OCI-M2 (cell line): ENCODE data around the gene NFE2L1.
A peak's percentile ranks its signal among the peaks of the same experiment; 100 is the strongest.
"Not testable (repeated sequence)": the region's sequence is repeated elsewhere in the genome, so short reads cannot be mapped to it uniquely, and the experiment has no call there.

Experiments used
- DNase-seq: peaks from one replicate; lab custom pipeline; 2025; ENCODE audit not compliant: unreplicated experiment; lab: John Stamatoyannopoulos, UW

Gene NFE2L1

GRCh38 chr17:48047741-48048383 lies at the start of gene NFE2L1:
Gene NFE2L1 (plus strand): TSS chr17:48048359. CDS start chr17:48051119, 2,760 bp downstream.
- DNase-seq: peak; percentile 87

GRCh38 chr17:47999582-47999981 lies 48.6 kb upstream of the NFE2L1 start:
- DNase-seq: no peak

- no peak for DNase-seq
Observed at GRCh38 chr17:48001197-48001596, 47.0 kb upstream of the NFE2L1 start.

- DNase-seq: not testable (repeated sequence)
Observed at GRCh38 chr17:48001657-48002056, 46.5 kb upstream of the NFE2L1 start.

GRCh38 chr17:48002266-48002915 lies 45.8 kb upstream of the NFE2L1 start:
- peak; percentile 36 for DNase-seq

GRCh38 chr17:48002916-48003416 lies 45.2 kb upstream of the NFE2L1 start:
- no peak for DNase-seq

GRCh38 chr17:48003417-48004151 lies 44.6 kb upstream of the NFE2L1 start:
- no peak for DNase-seq

GRCh38 chr17:48004983-48005382 lies 43.2 kb upstream of the NFE2L1 start:
- no peak for DNase-seq

- DNase-seq: no peak
Observed at GRCh38 chr17:48006936-48007709, 41.0 kb upstream of the NFE2L1 start.

GRCh38 chr17:48010193-48010592 lies 38.0 kb upstream of the NFE2L1 start:
- DNase-seq: no peak

- no peak for DNase-seq
Observed at GRCh38 chr17:48011405-48012150, 36.6 kb upstream of the NFE2L1 start.

- no peak for DNase-seq
Observed at GRCh38 chr17:48012151-48012520, 36.0 kb upstream of the NFE2L1 start.

GRCh38 chr17:48012654-48013053 lies 35.5 kb upstream of the NFE2L1 start:
- no peak for DNase-seq

- DNase-seq: no peak
Observed at GRCh38 chr17:48013876-48014594, 34.1 kb upstream of the NFE2L1 start.

- no peak for DNase-seq
Observed at GRCh38 chr17:48014595-48015111, 33.5 kb upstream of the NFE2L1 start.

- no peak for DNase-seq
Observed at GRCh38 chr17:48016112-48016511, 32.0 kb upstream of the NFE2L1 start.

GRCh38 chr17:48017817-48018158 lies 30.4 kb upstream of the NFE2L1 start:
- not testable (repeated sequence) for DNase-seq

GRCh38 chr17:48021934-48022333 lies 26.2 kb upstream of the NFE2L1 start:
- DNase-seq: no peak

GRCh38 chr17:48022901-48023300 lies 25.3 kb upstream of the NFE2L1 start:
- DNase-seq: no peak
